Measurements from ENCODE around the gene MOSPD2.

- TF ChIP-seq CTCF (IDR thresholded peaks at IDR 0.05): no peak
- no peak for TF ChIP-seq POLR2A (IDR thresholded peaks at IDR 0.05)
These were observed 49.2 kb downstream of the MOSPD2 start for GRCh38 chrX:14922437-14922836.
